Embryonic facial prominence (tissue), 1 donor: ENCODE measurements around the gene HNF1A.

Source experiments
- DNase-seq: peaks from one replicate; pipeline ENCODE4 v3.0.0-alpha.2; 2016; ENCODE audit errors: extremely low spot score

HNF1A gene

GRCh38 chr12:121050725-121051124 is 72.4 kb downstream of the HNF1A start:
- DNase-seq, result no peak
